Measurements from ENCODE around the gene CMTM6.

- TF ChIP-seq CTCF (IDR thresholded peaks at IDR 0.05), result no peak
- no peak for TF ChIP-seq POLR2A (IDR thresholded peaks at IDR 0.05)
These were observed 1.5 kb downstream of the CMTM6 start for GRCh38 chr3:32500880-32501782.

Data from vagina (tissue), 2 donors.